ENCODE data around the gene ZNF526. TPM values are rescaled to one million over a fixed set of nuclear protein-coding genes. Genes with fewer than 3 reads are reported as not detected.

ZNF526 gene
- total RNA-seq, 1 donor from 2014 or later, result 11.1 TPM

DNA sequence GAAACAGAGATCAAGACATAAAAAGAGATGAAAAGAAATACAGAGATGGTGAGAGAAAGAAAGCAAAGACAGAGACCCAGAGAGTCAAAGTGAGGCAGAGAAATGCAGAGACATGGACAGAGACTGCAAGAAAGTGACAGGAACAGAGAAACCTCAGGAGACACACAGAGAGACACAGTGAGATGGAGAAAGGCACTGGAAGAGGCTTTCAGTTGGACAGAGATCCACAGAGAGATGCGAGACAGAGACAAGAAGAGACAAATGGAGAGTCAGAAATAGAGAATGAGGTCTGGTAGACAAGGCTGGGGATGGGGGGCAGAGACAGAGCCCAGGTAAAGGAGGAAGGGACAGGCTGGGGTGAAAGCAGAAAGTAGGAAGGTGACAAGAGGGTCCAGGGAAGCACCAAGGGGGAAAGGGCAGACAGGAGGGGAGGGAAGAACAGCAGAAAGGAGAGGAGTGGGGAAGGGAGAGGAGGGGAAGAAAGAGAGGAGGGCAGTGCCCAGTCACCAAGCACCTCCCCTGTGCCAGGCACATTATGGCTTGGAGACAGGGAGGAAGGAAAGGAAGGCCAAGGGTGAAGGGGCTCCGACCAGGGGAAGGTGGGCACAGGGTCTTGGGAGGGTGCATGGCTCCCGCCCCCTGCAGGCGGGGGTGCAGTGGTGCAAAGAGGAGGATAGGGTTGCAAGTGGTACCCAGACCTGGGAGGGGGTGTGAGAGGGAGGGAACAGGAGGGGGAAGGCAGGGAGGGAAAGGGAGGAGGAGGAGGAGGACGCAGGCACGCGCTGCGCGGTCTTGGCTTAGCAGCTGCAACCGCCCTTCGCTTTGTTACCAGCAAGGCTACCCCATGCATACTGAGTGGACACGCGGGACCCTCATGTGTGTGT, 41.1 kb upstream of the ZNF526 start:
- no peak for DNase-seq (ENCODE audit: low read depth)
- peaks cover 30% of the 10 kb centered on the region for H3K27me3 ChIP-seq (ENCODE audit: control insufficient read depth, insufficient read depth, low read length)
- TF ChIP-seq, protein P1, sequence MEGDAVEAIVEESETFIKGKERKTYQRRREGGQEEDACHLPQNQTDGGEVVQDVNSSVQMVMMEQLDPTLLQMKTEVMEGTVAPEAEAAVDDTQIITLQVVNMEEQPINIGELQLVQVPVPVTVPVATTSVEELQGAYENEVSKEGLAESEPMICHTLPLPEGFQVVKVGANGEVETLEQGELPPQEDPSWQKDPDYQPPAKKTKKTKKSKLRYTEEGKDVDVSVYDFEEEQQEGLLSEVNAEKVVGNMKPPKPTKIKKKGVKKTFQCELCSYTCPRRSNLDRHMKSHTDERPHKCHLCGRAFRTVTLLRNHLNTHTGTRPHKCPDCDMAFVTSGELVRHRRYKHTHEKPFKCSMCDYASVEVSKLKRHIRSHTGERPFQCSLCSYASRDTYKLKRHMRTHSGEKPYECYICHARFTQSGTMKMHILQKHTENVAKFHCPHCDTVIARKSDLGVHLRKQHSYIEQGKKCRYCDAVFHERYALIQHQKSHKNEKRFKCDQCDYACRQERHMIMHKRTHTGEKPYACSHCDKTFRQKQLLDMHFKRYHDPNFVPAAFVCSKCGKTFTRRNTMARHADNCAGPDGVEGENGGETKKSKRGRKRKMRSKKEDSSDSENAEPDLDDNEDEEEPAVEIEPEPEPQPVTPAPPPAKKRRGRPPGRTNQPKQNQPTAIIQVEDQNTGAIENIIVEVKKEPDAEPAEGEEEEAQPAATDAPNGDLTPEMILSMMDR (IDR thresholded peaks at IDR 0.05; ENCODE audit: insufficient read depth, low read length, severe bottlenecking), result peak; percentile 46

DNA sequence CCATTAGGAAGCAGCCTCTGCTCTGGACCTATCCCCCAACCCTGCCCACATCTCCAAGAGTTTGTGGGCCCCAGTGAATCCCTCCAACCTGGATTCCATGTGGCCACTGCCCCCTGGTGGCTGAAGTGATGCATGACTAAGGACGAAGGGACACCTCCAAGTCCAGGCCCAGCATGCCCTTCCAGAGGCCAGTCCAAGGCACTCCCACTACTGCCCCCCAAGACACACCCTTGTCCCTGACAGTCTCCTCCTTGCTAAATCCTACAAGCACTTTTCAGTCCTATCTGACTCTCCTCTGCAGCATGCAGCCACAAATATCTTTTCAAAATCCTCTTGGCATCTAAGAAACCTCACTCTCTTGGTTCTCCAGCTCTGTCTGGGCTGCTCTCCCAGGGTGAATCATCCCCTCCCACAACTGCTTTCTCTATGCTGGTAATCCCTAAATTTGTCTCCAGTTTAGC, 35.7 kb upstream of the ZNF526 start:
- no peak overlapping the region for H3K4me3 ChIP-seq (ENCODE audit: low read depth, low read length)
- FAIRE-seq, result peak; percentile 32
- peak; percentile 60 for DNase-seq (ENCODE audit: low read depth)
- H3K36me3 ChIP-seq (ENCODE audit: control insufficient read depth, insufficient read depth, low read length), result no peaks in the 10 kb centered on the region
- TF ChIP-seq, protein P1 (IDR thresholded peaks at IDR 0.05; ENCODE audit: insufficient read depth, low read length, severe bottlenecking), result peak; percentile 88
- peaks cover 2% of the 10 kb centered on the region for H3K27me3 ChIP-seq (ENCODE audit: control insufficient read depth, insufficient read depth, low read length)

More for the DNA sequence above, 41.1 kb upstream of the ZNF526 start:
- Histone ChIP-seq H3K36me3 (ENCODE audit: control insufficient read depth, insufficient read depth, low read length) (no peaks in the 10 kb centered on the region), H3K4me3 (ENCODE audit: low read depth, low read length) (no peak overlapping the region)
- peak; percentile 76 for FAIRE-seq

DNA sequence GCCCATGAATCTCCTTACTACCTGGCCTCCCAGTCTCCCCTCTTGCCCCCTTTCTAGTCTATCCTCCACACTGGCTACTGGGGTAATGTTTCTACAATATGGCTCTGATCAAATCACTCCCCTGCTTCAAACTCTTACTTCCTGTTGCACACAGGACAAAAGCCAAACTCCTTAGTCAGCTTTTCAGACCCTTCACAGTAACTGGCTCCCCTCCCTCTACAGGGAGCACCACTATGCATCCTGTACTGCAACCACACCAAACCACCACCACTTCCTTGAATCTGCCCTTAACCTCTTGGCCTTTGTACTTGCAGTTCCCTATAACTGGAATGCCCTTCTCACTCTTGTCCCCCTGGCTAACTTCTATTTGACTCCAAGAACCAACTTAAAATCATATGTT, 34.8 kb upstream of the ZNF526 start:
- H3K27me3 ChIP-seq (ENCODE audit: control insufficient read depth, insufficient read depth, low read length), result no peaks in the 10 kb centered on the region
- TF ChIP-seq, protein P1 (IDR thresholded peaks at IDR 0.05; ENCODE audit: insufficient read depth, low read length, severe bottlenecking), result no peak
- H3K36me3 ChIP-seq (ENCODE audit: control insufficient read depth, insufficient read depth, low read length), result no peaks in the 10 kb centered on the region
- no peak for DNase-seq (ENCODE audit: low read depth)
- FAIRE-seq, result no peak
- no peak overlapping the region for H3K4me3 ChIP-seq (ENCODE audit: low read depth, low read length)

DNA sequence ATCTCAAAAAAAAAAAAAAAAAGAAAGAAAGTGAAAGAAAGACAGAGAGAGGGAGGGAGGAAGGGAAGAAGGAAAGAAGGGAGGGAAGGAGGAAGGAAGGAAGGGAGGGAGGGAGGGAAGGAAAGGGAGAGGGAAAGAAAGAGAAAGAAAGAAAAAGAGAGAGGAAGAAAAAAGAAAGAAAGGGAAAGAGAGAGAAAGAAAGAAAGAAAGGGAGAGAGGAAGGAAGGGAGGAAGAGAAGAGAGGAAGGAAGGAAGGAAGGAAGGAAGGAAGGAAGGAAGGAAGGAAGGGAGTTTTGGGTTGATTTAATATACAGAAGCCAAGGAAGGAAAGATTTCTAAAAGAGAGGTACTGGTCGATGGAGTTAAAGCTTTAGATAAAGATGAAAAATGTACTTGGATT, 31.4 kb upstream of the ZNF526 start:
- TF ChIP-seq, protein P1 (IDR thresholded peaks at IDR 0.05; ENCODE audit: insufficient read depth, low read length, severe bottlenecking), result no peak
- no peak for DNase-seq (ENCODE audit: low read depth)
- no peak for FAIRE-seq
- no peaks in the 10 kb centered on the region for H3K27me3 ChIP-seq (ENCODE audit: control insufficient read depth, insufficient read depth, low read length)
- H3K36me3 ChIP-seq (ENCODE audit: control insufficient read depth, insufficient read depth, low read length), result no peaks in the 10 kb centered on the region
- H3K4me3 ChIP-seq (ENCODE audit: low read depth, low read length), result no peak overlapping the region

DNA sequence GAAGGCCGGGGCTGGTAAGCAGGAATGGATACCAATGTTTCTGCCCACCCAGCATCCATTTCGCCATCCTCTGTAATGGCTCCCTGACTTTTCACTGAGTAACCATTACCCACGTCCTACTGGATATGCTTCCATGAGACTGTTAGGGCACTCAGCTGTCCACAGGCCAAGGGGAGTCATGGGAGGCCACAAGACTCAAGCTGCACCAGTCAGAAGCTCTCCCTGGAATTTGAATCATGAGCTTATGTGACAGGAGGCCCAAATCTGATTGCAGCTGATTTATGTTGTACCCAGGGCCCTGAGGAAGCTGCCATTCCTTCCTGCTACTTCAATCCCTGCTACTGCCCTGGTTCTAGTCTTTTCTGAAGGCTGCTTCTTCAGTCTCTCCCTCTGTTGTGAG, 31.0 kb upstream of the ZNF526 start:
- DNase-seq (ENCODE audit: low read depth) (no peak), FAIRE-seq (no peak)
- TF ChIP-seq, protein P1 (IDR thresholded peaks at IDR 0.05; ENCODE audit: insufficient read depth, low read length, severe bottlenecking), result no peak
- H3K36me3 ChIP-seq (ENCODE audit: control insufficient read depth, insufficient read depth, low read length), result no peaks in the 10 kb centered on the region
- H3K4me3 ChIP-seq (ENCODE audit: low read depth, low read length), result no peak overlapping the region
- H3K27me3 ChIP-seq (ENCODE audit: control insufficient read depth, insufficient read depth, low read length), result no peaks in the 10 kb centered on the region
